Measurements from ENCODE around the gene TLX3. TPM values are rescaled to one million over a fixed set of nuclear protein-coding genes. Genes with fewer than 3 reads are reported as not detected.

The TLX3 gene
- total RNA-seq, 3 donors from 2014 or later = not detected

Other genes with a start within 250 kb of the TLX3 start
- 100 to 1,000 TPM; 404 to 623 (median 596) TPM for gene NPM1, start 78.6 kb downstream of the TLX3 start, total RNA-seq
- under 1 TPM in 2 of 3 donors, not detected in 1; 0.16 to 0.63 TPM for gene FGF18, start 110.4 kb downstream of the TLX3 start, total RNA-seq